DOHH2 (cell line): ENCODE measurements around the gene ZDHHC17.

Source experiments
- H3F3A ChIP-seq: fragments of 200-600 bp; sonication (generic), shearing (Covaris generic); 2 replicates; pipeline ENCODE4 v1.6.0; 2016; ENCODE audit warnings: antibody characterized with exemption, mild to moderate bottlenecking; ENCODE audit not compliant: control insufficient read depth, insufficient read depth
- H3K27ac ChIP-seq: fragments of 200-600 bp; sonication (generic); 2 replicates; pipeline ENCODE4 v1.5.1; 2014; ENCODE audit warnings: low read depth, mild to moderate bottlenecking, low read length, moderate library complexity
- H3K27me3 ChIP-seq: fragments of 200-600 bp; sonication (generic); 2 replicates; pipeline ENCODE4 v1.6.1; 2014; ENCODE audit warnings: mild to moderate bottlenecking, low read length, mixed read lengths; ENCODE audit not compliant: control insufficient read depth
- H3K36me3 ChIP-seq: fragments of 200-600 bp; sonication (generic); 2 replicates; pipeline ENCODE4 v1.6.1; 2014; ENCODE audit warnings: mild to moderate bottlenecking, low read length, moderate library complexity, mixed read lengths; ENCODE audit not compliant: control insufficient read depth
- H3K4me1 ChIP-seq: fragments of 200-600 bp; sonication (generic); 2 replicates; pipeline ENCODE4 v1.6.1; 2014; ENCODE audit warnings: mild to moderate bottlenecking, low read length, mixed read lengths; ENCODE audit not compliant: control insufficient read depth
- H3K4me2 ChIP-seq: fragments of 200-600 bp; sonication (generic); 2 replicates; pipeline ENCODE4 v1.6.0; 2014; ENCODE audit warnings: mild to moderate bottlenecking, low read length, moderate library complexity
- H3K4me3 ChIP-seq: fragments of 200-600 bp; sonication (generic); 2 replicates; pipeline ENCODE4 v1.5.1; 2014; ENCODE audit warnings: mild to moderate bottlenecking, low read length, mixed read lengths
- H3K79me2 ChIP-seq: fragments of 200-600 bp; sonication (generic); 2 replicates; pipeline ENCODE4 v1.6.1; 2014; ENCODE audit warnings: mild to moderate bottlenecking, low read length, mixed read lengths; ENCODE audit not compliant: control insufficient read depth
- H3K9me2 ChIP-seq: fragments of 200-600 bp; sonication (generic); replicated peaks from 2 replicates; pipeline ENCODE4 v1.6.1; 2014; ENCODE audit warnings: mild to moderate bottlenecking, low read length, mixed read lengths; ENCODE audit not compliant: control insufficient read depth
- H3K9me3 ChIP-seq: fragments of 200-600 bp; sonication (generic); 2 replicates; pipeline ENCODE4 v1.6.1; 2014; ENCODE audit warnings: antibody characterized with exemption, low read length, mixed read lengths; ENCODE audit not compliant: control insufficient read depth, insufficient read depth
- H4K20me1 ChIP-seq: fragments of 200-600 bp; sonication (generic); 2 replicates; pipeline ENCODE4 v1.6.0; 2014; ENCODE audit warnings: low read depth, mild to moderate bottlenecking, antibody characterized with exemption, low read length, moderate library complexity; ENCODE audit not compliant: control insufficient read depth, insufficient read depth
- EZH2phosphoT487 ChIP-seq: fragments of 200-600 bp; sonication (generic); IDR thresholded peaks from 2 replicates; pipeline ENCODE4 v1.6.1; 2017; ENCODE audit warnings: borderline replicate concordance, mild to moderate bottlenecking, antibody characterized with exemption, low read length, moderate library complexity, mixed read lengths
- TF ChIP-seq, protein P1 (sequence below): fragments of 200-600 bp; sonication (generic); IDR thresholded peaks from one replicate; pipeline ENCODE4 v1.5.1; 2014; ENCODE audit warnings: antibody characterized with exemption, mild to moderate bottlenecking, low read depth, low read length; ENCODE audit not compliant: poor library complexity, severe bottlenecking

The ZDHHC17 gene

DNA sequence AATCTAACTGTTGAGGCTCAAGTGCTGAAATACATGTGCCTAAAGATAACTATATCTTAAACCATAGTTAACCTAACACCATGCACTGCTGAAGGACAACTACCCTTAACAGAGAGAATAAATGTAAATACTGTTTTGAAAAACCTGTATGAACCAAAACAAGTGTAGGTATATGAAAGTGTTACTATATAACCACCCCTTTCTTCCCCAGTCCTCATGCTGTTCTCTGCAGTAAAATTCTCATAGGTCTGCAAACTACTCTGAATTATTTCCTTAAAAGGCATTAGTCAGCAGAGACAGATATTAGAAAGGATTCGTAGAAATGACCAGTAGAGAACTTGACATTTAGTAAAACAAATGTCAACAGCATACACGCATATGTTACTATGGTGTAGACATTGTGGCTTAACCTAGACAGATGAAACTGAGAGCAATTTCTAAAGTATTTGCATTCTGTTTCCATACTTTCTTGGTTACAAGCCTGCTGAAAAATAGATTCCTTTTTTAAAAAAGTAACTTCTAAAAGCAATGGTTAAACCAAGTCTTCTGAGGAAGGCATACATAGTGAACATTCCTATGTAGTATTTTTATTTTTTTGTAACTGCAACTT, 101.0 kb downstream of the ZDHHC17 start:
- TF ChIP-seq, protein P1, sequence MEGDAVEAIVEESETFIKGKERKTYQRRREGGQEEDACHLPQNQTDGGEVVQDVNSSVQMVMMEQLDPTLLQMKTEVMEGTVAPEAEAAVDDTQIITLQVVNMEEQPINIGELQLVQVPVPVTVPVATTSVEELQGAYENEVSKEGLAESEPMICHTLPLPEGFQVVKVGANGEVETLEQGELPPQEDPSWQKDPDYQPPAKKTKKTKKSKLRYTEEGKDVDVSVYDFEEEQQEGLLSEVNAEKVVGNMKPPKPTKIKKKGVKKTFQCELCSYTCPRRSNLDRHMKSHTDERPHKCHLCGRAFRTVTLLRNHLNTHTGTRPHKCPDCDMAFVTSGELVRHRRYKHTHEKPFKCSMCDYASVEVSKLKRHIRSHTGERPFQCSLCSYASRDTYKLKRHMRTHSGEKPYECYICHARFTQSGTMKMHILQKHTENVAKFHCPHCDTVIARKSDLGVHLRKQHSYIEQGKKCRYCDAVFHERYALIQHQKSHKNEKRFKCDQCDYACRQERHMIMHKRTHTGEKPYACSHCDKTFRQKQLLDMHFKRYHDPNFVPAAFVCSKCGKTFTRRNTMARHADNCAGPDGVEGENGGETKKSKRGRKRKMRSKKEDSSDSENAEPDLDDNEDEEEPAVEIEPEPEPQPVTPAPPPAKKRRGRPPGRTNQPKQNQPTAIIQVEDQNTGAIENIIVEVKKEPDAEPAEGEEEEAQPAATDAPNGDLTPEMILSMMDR: no peak
- TF ChIP-seq EZH2phosphoT487: no peak
- no peak overlapping the region for H3K4me3 ChIP-seq
- no peak overlapping the region for H3K4me2 ChIP-seq
- H3K9me2 ChIP-seq: no peaks in the 10 kb centered on the region
- H3K79me2 ChIP-seq: no peaks in the 10 kb centered on the region
- H3K9me3 ChIP-seq: no peaks in the 10 kb centered on the region
- no peak overlapping the region for H3K27ac ChIP-seq
- H3K27me3 ChIP-seq: no peaks in the 10 kb centered on the region
- H3K36me3 ChIP-seq: no peaks in the 10 kb centered on the region
- H3F3A ChIP-seq: no peaks in the 10 kb centered on the region
- no peaks in the 10 kb centered on the region for H3K4me1 ChIP-seq
- no peaks in the 10 kb centered on the region for H4K20me1 ChIP-seq

DNA sequence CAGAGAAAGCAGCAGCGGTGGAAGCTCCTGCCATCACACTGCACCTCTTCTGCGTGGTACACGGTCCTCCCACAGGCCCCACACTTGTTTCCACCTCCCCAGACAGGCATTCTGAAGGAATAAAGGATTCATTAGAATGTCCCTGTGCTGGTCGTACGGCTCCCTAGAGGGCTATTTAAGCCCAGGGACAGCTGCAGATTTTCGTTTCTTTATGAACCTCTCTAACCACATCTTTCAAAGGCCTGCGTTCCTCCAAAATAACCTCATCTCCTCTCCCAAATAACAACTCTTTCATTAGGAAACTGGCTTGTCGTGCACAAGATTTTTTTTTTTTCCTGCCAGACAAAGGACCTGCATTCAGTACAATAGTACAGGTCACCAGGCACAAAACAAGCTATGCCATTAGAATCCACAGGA, 102.2 kb downstream of the ZDHHC17 start:
- Histone ChIP-seq H3K9me2 (no peaks in the 10 kb centered on the region), H3K79me2 (no peaks in the 10 kb centered on the region), H4K20me1 (no peaks in the 10 kb centered on the region), H3K36me3 (no peaks in the 10 kb centered on the region), H3F3A (no peaks in the 10 kb centered on the region), H3K27ac (no peak overlapping the region), H3K4me1 (no peaks in the 10 kb centered on the region), H3K9me3 (no peaks in the 10 kb centered on the region), H3K27me3 (no peaks in the 10 kb centered on the region), H3K4me3 (no peak overlapping the region), H3K4me2 (no peak overlapping the region)
- no peak for TF ChIP-seq EZH2phosphoT487
- TF ChIP-seq, protein P1: no peak

DNA sequence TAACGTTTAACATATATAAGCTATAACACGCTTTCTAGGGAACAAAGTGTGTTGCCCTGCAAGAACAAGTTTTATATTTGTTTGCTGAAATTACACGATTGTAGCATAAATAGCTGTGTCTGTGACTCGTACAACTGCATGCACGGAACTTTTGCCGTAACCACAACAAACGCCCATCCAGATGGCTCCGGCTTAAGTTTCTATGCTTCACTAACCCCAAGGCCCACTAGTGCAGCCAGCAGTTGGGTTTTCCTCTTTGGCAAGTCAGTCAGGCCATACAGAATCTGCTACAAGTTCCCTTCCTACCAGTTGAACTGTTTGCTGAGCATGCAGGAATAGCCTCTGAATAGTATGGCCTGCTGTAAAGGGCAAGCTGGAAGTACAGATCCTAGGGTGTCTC, 102.8 kb downstream of the ZDHHC17 start:
- H3K4me2 ChIP-seq: no peak overlapping the region
- H3K9me3 ChIP-seq: no peaks in the 10 kb centered on the region
- H3K27me3 ChIP-seq: no peaks in the 10 kb centered on the region
- no peaks in the 10 kb centered on the region for H3K36me3 ChIP-seq
- H4K20me1 ChIP-seq: no peaks in the 10 kb centered on the region
- H3K27ac ChIP-seq: no peak overlapping the region
- H3K4me1 ChIP-seq: no peaks in the 10 kb centered on the region
- TF ChIP-seq, protein P1: no peak
- no peak for TF ChIP-seq EZH2phosphoT487
- H3K79me2 ChIP-seq: no peaks in the 10 kb centered on the region
- H3K9me2 ChIP-seq: no peaks in the 10 kb centered on the region
- no peaks in the 10 kb centered on the region for H3F3A ChIP-seq
- no peak overlapping the region for H3K4me3 ChIP-seq
